Breast epithelium (tissue), 4 donors: ENCODE results near the gene P4HA1. TPM values are rescaled to one million over a fixed set of nuclear protein-coding genes. Genes with fewer than 3 reads are reported as not detected.

Experiments used
- DNase-seq, 2 donors: peaks; one replicate each; pipeline ENCODE4 v3.0.0-alpha.2; 2019; ENCODE audit warnings: low spot score in 2 of 2
- H3K27ac ChIP-seq, 2 donors: fragments of 200-600 bp; sonication (generic) in 1 of 2; one replicate each; pipeline ENCODE4 v1.5.1; 2016 to 2019; ENCODE audit warnings: mild to moderate bottlenecking in 1 of 2
- H3K27me3 ChIP-seq, 2 donors: fragments of 200-600 bp; sonication (generic) in 1 of 2; one replicate each; pipeline versions ENCODE4 v1.5.1 to v1.6.0; 2017 to 2019; ENCODE audit warnings: control low read depth in 1 of 2, mild to moderate bottlenecking in 1 of 2
- H3K36me3 ChIP-seq: fragments of 200-600 bp; one replicate; pipeline ENCODE4 v1.5.1; 2019
- H3K4me1 ChIP-seq, 2 donors: fragments of 200-600 bp; sonication (generic); one replicate each; pipeline ENCODE4 v1.5.1; 2016 to 2019; ENCODE audit warnings: control low read depth in 1 of 2
- H3K4me3 ChIP-seq, 3 donors: fragments of 200-600 bp; sonication (generic); 1 replicate in 2 of 3; 2 replicates in 1 of 3; pipeline ENCODE4 v1.5.1; 2016 to 2019; ENCODE audit warnings: mild to moderate bottlenecking in 3 of 3, moderate library complexity in 2 of 3
- H3K9me3 ChIP-seq, 2 donors: fragments of 200-600 bp; sonication (generic) in 1 of 2; one replicate each; pipeline ENCODE4 v1.5.1; 2016 to 2019; ENCODE audit warnings: control low read depth in 1 of 2
- CTCF ChIP-seq, 3 donors: fragments of 450-650 bp; IDR thresholded peaks; one replicate each; pipeline ENCODE4 v1.5.1; 2016 to 2017; ENCODE audit warnings: antibody characterized with exemption in 3 of 3, mild to moderate bottlenecking in 3 of 3, moderate library complexity in 3 of 3
- POLR2A ChIP-seq: fragments of 450-650 bp; IDR thresholded peaks from one replicate; pipeline ENCODE4 v1.6.1; 2016; ENCODE audit warnings: antibody characterized with exemption, mild to moderate bottlenecking, moderate library complexity
- POLR2AphosphoS5 ChIP-seq, 3 donors: sonication (generic); formaldehyde crosslinking; IDR thresholded peaks; one replicate each; pipeline ENCODE4 v1.6.1; 2017; ENCODE audit warnings: antibody characterized with exemption in 3 of 3
- intact Hi-C: fragments of 100-400 bp; cut with DNase I; formaldehyde crosslinking; loops from one replicate; pipeline ENCODE4 v1.15.1; 2023; ENCODE audit warnings: low total_unique reads
- total RNA-seq, 3 donors: library from RNA; depleted of rRNA; stranded (reverse); fragments of >200 nt; gene quantifications; one replicate each; pipeline ENCODE4 v1.1.0, GENCODE V29; 2016

Gene P4HA1
- total RNA-seq, 3 donors from 2014 or later = 25.0 to 42.1 (median 34.1) TPM

GRCh38 chr10:73075829-73076228 is 20.8 kb downstream of the P4HA1 start:
- TF ChIP-seq CTCF (IDR thresholded peaks at IDR 0.05) (no peak), POLR2AphosphoS5 (IDR thresholded peaks at IDR 0.05) (no peak), POLR2A (no peak)
- intact Hi-C loops = no loop called here
- no peak for DNase-seq
- Histone ChIP-seq H3K27ac (peak overlapping the region in 1 of 2 donors; percentile 75), H3K4me1 (no peaks in the 10 kb centered on the region), H3K9me3 (no peaks in the 10 kb centered on the region), H3K4me3 (no peak overlapping the region), H3K27me3 (no peaks in the 10 kb centered on the region), H3K36me3 (peaks cover 7% of the 10 kb centered on the region)

DNA sequence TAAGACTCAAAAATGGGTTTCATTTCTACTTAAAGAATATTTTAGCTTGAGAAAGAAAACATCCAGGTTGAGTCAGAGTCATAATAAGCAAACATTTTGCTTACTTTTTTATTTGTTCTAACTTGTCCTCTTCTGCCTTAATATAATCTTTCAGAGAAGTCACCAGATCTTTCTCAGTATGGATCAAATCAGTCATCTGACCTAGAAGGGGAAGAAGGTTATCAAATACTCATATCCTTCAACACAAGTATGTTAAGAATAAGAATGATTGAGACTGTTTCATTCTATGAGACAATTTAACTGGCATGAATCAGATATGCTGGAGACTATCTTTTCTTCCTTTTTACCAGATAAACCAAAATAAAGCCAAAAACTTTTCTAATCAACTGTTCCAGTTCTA is 23.0 kb downstream of the P4HA1 start:
- no peak overlapping the region for H3K27ac ChIP-seq
- H3K4me1 ChIP-seq = no peaks in the 10 kb centered on the region
- no peaks in the 10 kb centered on the region for H3K27me3 ChIP-seq
- no peak overlapping the region for H3K4me3 ChIP-seq
- TF ChIP-seq CTCF (IDR thresholded peaks at IDR 0.05) (no peak), POLR2AphosphoS5 (IDR thresholded peaks at IDR 0.05) (no peak), POLR2A (no peak)
- no peaks in the 10 kb centered on the region for H3K9me3 ChIP-seq
- intact Hi-C loops = no loop called here
- DNase-seq = no peak
- peaks cover 7% of the 10 kb centered on the region for H3K36me3 ChIP-seq

GRCh38 chr10:73065441-73065840 is 31.2 kb downstream of the P4HA1 start:
- no peak for DNase-seq
- no peaks in the 10 kb centered on the region for H3K36me3 ChIP-seq
- H3K27ac ChIP-seq = no peak overlapping the region
- H3K4me1 ChIP-seq = no peaks in the 10 kb centered on the region
- no peak for TF ChIP-seq POLR2AphosphoS5 (IDR thresholded peaks at IDR 0.05)
- TF ChIP-seq POLR2A = no peak
- TF ChIP-seq CTCF (IDR thresholded peaks at IDR 0.05) = no peak
- no peaks in the 10 kb centered on the region for H3K9me3 ChIP-seq
- H3K27me3 ChIP-seq = no peaks in the 10 kb centered on the region
- intact Hi-C loops = no loop called here
- H3K4me3 ChIP-seq = no peak overlapping the region

- TF ChIP-seq CTCF (IDR thresholded peaks at IDR 0.05) (no peak), POLR2AphosphoS5 (IDR thresholded peaks at IDR 0.05) (no peak), POLR2A (no peak)
- Histone ChIP-seq H3K9me3 (no peaks in the 10 kb centered on the region), H3K4me3 (no peak overlapping the region), H3K36me3 (no peaks in the 10 kb centered on the region), H3K27ac (no peak overlapping the region), H3K27me3 (no peaks in the 10 kb centered on the region), H3K4me1 (no peaks in the 10 kb centered on the region)
- DNase-seq = no peak
- intact Hi-C loops = no loop called here
Measured at GRCh38 chr10:73061743-73062142, 34.9 kb downstream of the P4HA1 start.

DNA sequence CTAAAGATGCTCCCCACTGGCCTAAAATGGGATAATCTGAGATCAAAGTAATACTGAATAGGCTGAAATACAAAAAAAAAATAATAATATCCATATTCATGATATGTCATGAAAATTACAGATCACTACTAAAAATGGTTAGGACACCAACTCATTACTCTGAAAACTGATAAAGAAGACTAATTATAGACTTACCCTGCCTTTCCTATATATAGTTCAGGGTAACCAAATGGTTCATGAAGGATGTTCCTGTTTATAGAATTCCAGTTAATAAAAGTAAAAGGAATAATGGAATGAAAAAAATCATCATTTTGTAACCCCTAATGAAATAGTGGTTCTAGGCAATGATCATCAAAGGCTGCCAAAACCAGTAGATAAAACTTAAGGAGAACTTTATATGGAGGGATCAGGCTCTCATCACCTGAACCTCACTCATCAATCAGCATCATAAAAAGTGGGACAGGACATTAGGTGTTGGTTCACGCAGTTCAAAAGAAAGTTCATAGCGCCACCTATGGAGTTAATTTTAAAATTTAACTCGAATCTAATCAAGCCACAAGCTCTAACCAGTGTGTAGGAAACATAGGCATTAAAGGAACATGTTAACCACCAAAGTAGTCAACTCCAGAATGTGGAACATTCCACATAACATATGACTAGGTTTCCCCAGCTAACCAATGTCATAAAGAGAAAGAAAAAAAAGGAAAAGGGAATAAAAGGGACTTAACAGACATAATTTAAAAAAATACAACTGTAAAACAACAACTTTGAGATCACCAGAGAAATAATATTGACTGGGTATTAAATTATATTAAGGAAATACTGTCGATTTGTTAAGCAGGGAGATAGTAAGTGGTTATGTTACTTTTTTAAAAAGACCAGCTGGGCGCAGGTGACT is 35.7 kb downstream of the P4HA1 start:
- TF ChIP-seq POLR2AphosphoS5 (IDR thresholded peaks at IDR 0.05) = no peak
- peak in 1 of 3 donors; percentile 11 for TF ChIP-seq CTCF (IDR thresholded peaks at IDR 0.05)
- no peak overlapping the region for H3K4me3 ChIP-seq

More for the DNA sequence above, 35.7 kb downstream of the P4HA1 start:
- Histone ChIP-seq H3K9me3 (no peaks in the 10 kb centered on the region), H3K4me1 (no peaks in the 10 kb centered on the region), H3K27me3 (no peaks in the 10 kb centered on the region), H3K27ac (no peak overlapping the region), H3K36me3 (no peaks in the 10 kb centered on the region)
- intact Hi-C loops = no loop called here
- DNase-seq = no peak
